ENCODE results near the gene SLC25A22.

The SLC25A22 gene

DNA sequence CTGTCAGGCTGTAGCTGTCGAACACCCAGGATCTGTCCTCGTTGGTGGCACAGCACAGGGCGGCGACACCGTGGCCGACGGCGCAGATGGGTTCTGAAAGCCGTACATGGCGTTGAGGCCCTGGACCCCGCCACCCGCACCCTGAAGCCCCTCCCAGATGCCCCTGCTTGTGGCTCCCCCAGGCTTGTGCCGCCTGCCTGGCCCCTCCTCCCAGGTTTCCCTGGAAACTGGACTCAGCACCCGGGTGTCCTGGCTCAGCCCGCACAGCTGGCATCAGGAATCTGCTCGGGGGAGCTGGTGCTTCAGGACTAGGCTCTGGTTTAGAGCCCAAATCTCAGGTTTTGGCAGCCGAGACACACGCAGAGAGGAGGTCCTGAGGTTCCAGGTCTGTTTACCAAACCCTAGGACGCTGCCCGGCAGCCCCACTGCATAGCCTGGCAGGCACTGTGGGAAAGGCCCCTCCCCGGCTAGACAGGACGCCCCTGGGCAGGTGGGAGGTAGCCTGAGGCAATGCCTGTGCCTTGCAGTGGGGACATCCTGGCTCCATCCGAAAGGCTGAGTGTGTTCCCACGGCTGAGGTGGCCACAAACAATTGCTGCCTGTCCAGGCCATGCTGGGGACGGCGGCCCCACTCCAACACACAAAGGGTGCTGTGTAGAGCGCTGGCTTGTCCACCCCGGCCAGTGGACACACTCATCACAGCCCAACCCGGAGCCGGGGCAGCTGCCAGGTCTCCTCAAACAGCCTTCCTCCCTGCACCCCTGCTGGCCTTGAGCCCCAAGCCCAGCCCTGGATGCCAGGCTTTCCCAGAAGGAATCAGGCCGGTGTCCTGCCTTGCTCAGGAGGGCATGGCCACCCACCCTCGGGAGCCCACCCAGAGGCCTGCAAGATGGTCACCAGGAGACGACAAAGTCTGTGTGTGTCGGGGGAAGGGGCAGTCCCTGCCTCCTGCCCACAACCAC is 25.4 kb downstream of the SLC25A22 start:
- Histone ChIP-seq H3K9ac (ENCODE audit: low read length) (no peak overlapping the region), H3K27me3 (ENCODE audit: low read length) (no peaks in the 10 kb centered on the region), H3K27ac (ENCODE audit: low read depth, low read length) (no peak overlapping the region), H3K9me2 (replicated peaks; ENCODE audit: insufficient read depth, low read length) (no peaks in the 10 kb centered on the region), H2AFZ (ENCODE audit: low read depth, low read length, severe bottlenecking) (no peak overlapping the region), H3K79me2 (ENCODE audit: insufficient read depth, low read length) (peaks cover 47% of the 10 kb centered on the region), H3K36me3 (ENCODE audit: low read length) (no peaks in the 10 kb centered on the region), H3K4me3 (ENCODE audit: insufficient read depth, low read length, poor library complexity, severe bottlenecking) (no peak overlapping the region), H4K20me1 (ENCODE audit: low read depth, low read length) (no peaks in the 10 kb centered on the region), H3K9me3 (ENCODE audit: insufficient read depth, low read length) (no peaks in the 10 kb centered on the region), H3F3A (ENCODE audit: insufficient read depth) (no peaks in the 10 kb centered on the region), H3K4me2 (ENCODE audit: low read depth, low read length, poor library complexity, severe bottlenecking) (no peak overlapping the region)
- TF ChIP-seq, protein P1, sequence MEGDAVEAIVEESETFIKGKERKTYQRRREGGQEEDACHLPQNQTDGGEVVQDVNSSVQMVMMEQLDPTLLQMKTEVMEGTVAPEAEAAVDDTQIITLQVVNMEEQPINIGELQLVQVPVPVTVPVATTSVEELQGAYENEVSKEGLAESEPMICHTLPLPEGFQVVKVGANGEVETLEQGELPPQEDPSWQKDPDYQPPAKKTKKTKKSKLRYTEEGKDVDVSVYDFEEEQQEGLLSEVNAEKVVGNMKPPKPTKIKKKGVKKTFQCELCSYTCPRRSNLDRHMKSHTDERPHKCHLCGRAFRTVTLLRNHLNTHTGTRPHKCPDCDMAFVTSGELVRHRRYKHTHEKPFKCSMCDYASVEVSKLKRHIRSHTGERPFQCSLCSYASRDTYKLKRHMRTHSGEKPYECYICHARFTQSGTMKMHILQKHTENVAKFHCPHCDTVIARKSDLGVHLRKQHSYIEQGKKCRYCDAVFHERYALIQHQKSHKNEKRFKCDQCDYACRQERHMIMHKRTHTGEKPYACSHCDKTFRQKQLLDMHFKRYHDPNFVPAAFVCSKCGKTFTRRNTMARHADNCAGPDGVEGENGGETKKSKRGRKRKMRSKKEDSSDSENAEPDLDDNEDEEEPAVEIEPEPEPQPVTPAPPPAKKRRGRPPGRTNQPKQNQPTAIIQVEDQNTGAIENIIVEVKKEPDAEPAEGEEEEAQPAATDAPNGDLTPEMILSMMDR (IDR thresholded peaks at IDR 0.05; ENCODE audit: insufficient read depth, low read length, poor library complexity, severe bottlenecking): no peak
- TF ChIP-seq EZH2phosphoT487 (conservative IDR thresholded peaks at IDR 0.05; ENCODE audit: low read length): no peak

DNA sequence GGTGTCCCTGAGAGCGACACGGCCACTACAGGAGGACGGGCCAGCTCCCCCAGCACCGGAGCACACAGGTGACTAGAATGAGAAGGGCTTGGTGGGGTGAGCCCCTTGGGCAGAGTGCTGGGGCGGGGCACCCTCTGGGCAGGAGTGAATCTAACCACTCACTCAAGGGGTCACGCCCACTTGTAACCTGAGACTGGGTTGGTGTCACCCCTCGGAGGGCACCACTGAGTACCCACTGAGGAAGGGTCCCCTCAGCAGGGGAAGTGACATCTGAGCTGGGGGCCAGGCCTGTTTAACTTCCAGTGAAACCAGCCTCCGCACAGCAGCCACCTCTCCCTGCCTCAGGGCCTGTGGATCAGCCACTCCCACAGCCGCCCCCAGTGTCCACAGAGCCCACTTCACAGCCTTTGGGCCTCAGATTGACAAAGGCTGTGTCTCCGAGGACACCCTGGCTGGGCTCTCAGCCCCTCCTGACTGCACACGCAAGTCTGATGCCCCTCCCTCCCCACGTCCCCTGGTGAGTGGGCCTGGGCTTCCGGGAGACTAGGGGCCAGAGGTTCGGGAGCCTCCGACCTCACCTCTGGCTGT is 26.4 kb downstream of the SLC25A22 start:
- H3K27ac ChIP-seq (ENCODE audit: low read depth, low read length): no peak overlapping the region
- TF ChIP-seq EZH2phosphoT487 (conservative IDR thresholded peaks at IDR 0.05; ENCODE audit: low read length): no peak
- TF ChIP-seq, protein P1 (IDR thresholded peaks at IDR 0.05; ENCODE audit: insufficient read depth, low read length, poor library complexity, severe bottlenecking): no peak
- no peak overlapping the region for H3K4me3 ChIP-seq (ENCODE audit: insufficient read depth, low read length, poor library complexity, severe bottlenecking)
- H3F3A ChIP-seq (ENCODE audit: insufficient read depth): no peaks in the 10 kb centered on the region
- no peaks in the 10 kb centered on the region for H3K36me3 ChIP-seq (ENCODE audit: low read length)
- no peak overlapping the region for H3K9ac ChIP-seq (ENCODE audit: low read length)
- no peaks in the 10 kb centered on the region for H3K9me3 ChIP-seq (ENCODE audit: insufficient read depth, low read length)
- no peak overlapping the region for H2AFZ ChIP-seq (ENCODE audit: low read depth, low read length, severe bottlenecking)
- H3K4me2 ChIP-seq (ENCODE audit: low read depth, low read length, poor library complexity, severe bottlenecking): no peak overlapping the region
- no peaks in the 10 kb centered on the region for H3K9me2 ChIP-seq (replicated peaks; ENCODE audit: insufficient read depth, low read length)
- no peaks in the 10 kb centered on the region for H3K27me3 ChIP-seq (ENCODE audit: low read length)
- H4K20me1 ChIP-seq (ENCODE audit: low read depth, low read length): no peaks in the 10 kb centered on the region
- peaks cover 43% of the 10 kb centered on the region for H3K79me2 ChIP-seq (ENCODE audit: insufficient read depth, low read length)

DNA sequence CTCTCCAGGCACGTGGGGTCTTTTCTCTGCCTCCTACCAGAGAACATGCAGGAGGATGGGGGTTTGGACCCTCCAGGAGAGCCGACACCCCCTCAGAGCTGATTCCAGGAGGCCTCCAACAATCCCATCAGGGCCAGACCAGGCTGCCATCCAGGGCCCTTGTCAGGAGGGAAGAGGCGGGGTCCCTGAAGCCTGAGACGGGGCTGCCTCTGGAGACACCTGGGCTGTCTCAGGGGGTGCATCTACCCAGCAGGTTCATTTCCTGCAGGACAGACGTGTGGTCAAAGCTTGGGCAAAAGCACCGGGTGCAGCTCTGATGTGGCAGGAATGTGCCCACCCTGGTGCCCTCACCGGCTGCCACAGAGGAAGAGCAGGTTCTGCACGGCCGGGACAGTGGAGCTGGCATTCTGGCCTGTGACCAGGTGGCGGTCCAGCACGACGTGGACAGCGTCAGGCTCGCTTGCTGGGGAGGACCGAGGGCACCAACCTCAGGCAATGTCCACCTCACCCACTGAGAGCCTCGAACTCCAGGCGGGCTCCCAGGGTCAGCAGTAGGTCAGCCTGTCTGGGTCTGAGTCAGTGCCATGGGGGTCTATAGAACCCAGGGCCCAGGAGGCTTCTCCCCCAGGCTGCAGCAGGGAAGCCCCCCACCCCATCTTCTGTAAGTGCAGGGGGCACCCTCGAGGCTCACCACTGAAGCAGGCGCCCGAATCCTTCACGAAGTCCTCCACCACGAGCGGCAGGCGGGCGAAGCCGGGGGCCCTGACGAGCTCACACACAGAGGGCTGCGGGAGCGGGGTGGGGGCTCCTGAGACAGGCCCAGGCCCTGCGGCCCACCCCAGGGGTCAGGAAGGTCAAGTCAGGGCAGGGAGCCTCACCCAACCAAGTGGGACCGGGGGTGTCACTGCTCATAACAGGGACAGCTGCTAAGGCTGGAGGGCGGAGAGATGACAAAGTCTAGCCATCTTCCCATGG is 27.2 kb downstream of the SLC25A22 start:
- no peak overlapping the region for H3K4me2 ChIP-seq (ENCODE audit: low read depth, low read length, poor library complexity, severe bottlenecking)
- H2AFZ ChIP-seq (ENCODE audit: low read depth, low read length, severe bottlenecking): no peak overlapping the region
- peaks cover 35% of the 10 kb centered on the region for H3K79me2 ChIP-seq (ENCODE audit: insufficient read depth, low read length)
- no peaks in the 10 kb centered on the region for H3K27me3 ChIP-seq (ENCODE audit: low read length)
- no peaks in the 10 kb centered on the region for H3K9me3 ChIP-seq (ENCODE audit: insufficient read depth, low read length)
- no peaks in the 10 kb centered on the region for H3K9me2 ChIP-seq (replicated peaks; ENCODE audit: insufficient read depth, low read length)
- no peaks in the 10 kb centered on the region for H4K20me1 ChIP-seq (ENCODE audit: low read depth, low read length)
- no peak overlapping the region for H3K4me3 ChIP-seq (ENCODE audit: insufficient read depth, low read length, poor library complexity, severe bottlenecking)
- no peak overlapping the region for H3K27ac ChIP-seq (ENCODE audit: low read depth, low read length)
- no peaks in the 10 kb centered on the region for H3F3A ChIP-seq (ENCODE audit: insufficient read depth)
- TF ChIP-seq, protein P1 (IDR thresholded peaks at IDR 0.05; ENCODE audit: insufficient read depth, low read length, poor library complexity, severe bottlenecking): no peak
- no peak for TF ChIP-seq EZH2phosphoT487 (conservative IDR thresholded peaks at IDR 0.05; ENCODE audit: low read length)
- H3K36me3 ChIP-seq (ENCODE audit: low read length): no peaks in the 10 kb centered on the region
- H3K9ac ChIP-seq (ENCODE audit: low read length): no peak overlapping the region
